Measurements from ENCODE around the gene PKP2.

The PKP2 gene

GRCh38 chr12:32804301-32804700 lies 92.3 kb downstream of the PKP2 start:
- no peak for DNase-seq

- no peak for DNase-seq
These were observed 95.2 kb downstream of the PKP2 start for GRCh38 chr12:32801269-32801980.

DNA sequence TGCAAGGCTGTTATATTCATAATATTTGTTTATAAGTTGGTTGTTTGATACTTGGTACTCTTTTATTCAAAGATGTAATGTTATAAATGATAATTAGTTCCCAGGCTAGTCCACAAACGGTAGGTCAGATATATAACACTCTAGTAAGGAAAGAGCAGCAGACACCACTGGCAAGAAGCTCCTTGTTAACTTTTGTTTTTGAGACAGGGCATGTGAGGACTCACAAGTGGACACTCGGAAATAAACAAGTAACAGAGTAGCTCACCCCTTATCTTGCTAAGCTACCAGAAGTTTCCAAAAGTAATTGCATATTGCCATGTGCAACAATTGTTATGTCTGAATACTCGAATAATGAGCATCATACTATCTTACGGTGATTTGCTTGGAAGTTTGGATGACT lies 102.3 kb downstream of the PKP2 start:
- no peak for DNase-seq

- DNase-seq = no peak
These were observed 106.7 kb downstream of the PKP2 start for GRCh38 chr12:32789916-32790315.

GRCh38 chr12:32789446-32789845 lies 107.1 kb downstream of the PKP2 start:
- no peak for DNase-seq

GRCh38 chr12:32788405-32788804 lies 108.2 kb downstream of the PKP2 start:
- DNase-seq = no peak

- no peak for DNase-seq
These were observed 111.0 kb downstream of the PKP2 start for GRCh38 chr12:32785557-32785956.

DNA sequence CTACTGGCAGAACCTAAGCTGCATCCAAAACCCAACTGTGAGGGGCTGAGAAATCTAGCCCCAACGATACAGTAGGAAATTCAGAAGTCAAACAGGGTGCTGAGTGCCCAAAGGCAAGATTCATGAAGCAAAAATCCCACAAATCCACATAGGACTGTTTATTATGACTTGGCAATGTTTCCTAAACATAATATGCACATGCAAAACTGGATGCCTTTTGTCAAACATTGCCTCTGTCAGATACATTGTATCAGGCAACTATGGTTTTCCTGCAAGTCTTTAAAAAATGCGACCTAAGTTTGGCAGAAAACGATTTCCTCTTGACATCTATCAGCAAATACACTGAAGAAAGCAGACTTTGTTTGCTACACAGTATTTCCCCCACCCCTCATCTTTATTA lies 113.5 kb downstream of the PKP2 start:
- DNase-seq = no peak

GRCh38 chr12:32780071-32780470 lies 116.5 kb downstream of the PKP2 start:
- DNase-seq = no peak

- DNase-seq = no peak
These were observed 118.8 kb downstream of the PKP2 start for GRCh38 chr12:32777691-32778175.

DNA sequence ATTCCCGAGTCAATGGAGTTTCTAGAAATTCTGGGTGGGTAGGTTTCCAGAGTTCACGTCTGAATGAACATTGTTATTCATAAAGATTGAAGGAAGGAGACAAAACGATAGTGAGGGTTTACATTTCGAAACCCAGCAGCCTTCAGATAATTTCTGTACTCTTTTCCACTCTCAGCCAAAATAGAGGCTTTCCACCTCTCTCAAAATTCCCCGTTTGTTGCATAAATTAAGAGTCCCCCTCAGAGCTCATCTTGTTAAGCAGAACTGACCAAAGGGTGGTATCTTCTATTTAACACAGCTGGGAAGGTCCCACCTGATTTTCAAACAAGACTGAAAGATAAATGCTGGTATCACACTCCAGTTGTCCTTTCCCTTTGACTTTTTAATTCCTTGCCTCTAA lies 119.4 kb downstream of the PKP2 start:
- DNase-seq = no peak

DNA sequence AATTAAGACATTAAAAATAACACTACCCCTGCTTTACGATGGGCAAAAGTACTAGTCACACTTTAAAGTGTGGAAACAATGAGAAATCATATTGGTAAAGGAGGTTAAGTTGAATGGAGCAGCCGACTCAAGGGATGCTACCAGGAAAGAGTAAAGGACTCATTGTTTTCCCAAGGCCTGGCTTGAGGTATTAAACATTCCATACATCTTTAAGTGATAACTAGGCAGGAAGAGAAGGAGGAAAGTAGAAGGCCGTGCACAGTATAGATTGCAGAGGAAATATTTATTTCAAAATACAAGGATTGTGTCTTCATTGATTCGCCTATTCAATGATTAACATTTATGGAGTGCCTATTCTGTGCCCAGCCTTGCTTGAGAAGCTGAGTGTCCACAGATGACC lies 120.3 kb downstream of the PKP2 start:
- no peak for DNase-seq

DNA sequence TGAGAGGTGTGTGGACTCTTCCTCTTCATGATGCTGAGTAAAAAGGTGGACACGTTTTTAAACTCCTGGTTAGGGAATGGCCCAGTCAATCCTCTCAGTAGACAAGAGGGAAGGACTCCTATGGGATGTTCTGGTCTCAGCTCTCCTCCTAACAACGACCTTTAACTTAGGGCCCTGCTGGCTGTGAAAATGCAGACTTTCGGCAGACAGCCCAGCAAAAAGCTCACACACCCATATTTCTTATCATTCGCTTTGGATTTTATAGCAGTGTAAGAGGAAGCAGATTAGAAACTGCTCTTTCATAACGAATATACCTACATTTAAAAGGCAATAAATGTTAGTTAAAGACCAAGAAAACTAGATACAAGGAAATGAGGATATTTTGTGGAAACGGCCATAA lies 122.9 kb downstream of the PKP2 start:
- no peak for DNase-seq

GRCh38 chr12:32770141-32770540 lies 126.4 kb downstream of the PKP2 start:
- no peak for DNase-seq

- DNase-seq = no peak
These were observed 128.1 kb downstream of the PKP2 start for GRCh38 chr12:32768518-32768917.

DNA sequence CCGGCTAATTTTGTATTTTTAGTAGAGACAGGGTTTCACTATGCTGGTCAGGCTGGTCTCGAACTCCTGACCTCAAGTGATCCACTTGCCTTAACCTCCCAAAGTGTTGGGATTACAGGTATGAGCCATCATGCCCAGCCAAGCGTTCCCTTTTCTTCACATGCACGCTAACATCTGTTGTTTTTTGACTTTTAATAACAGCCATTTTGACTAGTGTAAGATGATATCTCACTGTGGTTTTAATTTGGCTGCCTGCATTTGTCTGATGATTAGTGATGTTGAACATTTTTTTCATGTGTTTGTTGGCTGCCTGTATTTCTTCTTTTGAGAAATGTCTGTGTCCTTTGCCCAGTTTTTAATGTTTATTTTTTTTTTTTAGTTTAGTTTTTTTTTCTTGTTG lies 130.7 kb downstream of the PKP2 start:
- DNase-seq = no peak

DNA sequence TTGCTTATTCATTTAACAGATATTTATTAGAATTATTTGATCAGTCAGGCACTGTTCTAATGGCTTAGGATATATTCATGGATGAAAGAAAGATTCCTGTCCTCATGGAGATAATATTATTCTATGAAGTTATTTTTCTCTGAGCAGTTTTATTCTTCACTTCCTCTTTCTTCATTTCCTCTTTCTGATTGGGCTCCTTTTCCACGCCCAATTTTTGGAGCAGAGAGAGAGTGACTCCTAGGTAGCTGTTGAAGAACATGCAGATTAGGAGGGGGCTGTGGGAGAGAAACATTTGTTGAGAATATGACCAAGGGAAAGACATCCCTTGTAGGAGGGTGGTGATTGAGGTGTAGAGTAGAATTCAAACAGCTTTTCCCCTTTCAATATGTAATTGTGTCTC lies 134.9 kb downstream of the PKP2 start:
- no peak for DNase-seq

DNA sequence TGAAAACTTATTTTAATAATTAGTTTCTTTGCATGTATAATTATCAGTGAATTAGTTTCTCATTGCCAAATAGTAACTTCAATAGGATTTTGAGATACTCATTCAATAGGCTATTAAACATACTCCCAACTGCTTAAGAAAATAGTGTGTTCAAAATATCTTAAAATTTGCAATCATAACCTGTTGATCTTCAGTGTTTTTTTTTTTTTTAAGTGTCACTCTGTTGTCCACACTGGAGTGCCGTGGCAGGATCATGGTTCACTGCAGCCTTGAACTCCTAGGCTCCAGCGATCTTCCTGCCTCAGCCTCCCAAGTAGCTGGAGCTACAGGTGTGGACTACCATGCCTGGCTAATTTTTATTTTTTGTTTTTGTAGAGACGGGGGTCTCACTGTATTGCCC lies 139.4 kb downstream of the PKP2 start:
- no peak for DNase-seq

- DNase-seq = no peak
These were observed 140.0 kb downstream of the PKP2 start for GRCh38 chr12:32756476-32757066.

GRCh38 chr12:32755654-32756475 lies 140.7 kb downstream of the PKP2 start, which contains the start of gene YARS2:
YARS2 (minus strand) TSS chr12:32755897; CDS start chr12:32755874, 23 bp downstream.
- peak; percentile 97 for DNase-seq

DNA sequence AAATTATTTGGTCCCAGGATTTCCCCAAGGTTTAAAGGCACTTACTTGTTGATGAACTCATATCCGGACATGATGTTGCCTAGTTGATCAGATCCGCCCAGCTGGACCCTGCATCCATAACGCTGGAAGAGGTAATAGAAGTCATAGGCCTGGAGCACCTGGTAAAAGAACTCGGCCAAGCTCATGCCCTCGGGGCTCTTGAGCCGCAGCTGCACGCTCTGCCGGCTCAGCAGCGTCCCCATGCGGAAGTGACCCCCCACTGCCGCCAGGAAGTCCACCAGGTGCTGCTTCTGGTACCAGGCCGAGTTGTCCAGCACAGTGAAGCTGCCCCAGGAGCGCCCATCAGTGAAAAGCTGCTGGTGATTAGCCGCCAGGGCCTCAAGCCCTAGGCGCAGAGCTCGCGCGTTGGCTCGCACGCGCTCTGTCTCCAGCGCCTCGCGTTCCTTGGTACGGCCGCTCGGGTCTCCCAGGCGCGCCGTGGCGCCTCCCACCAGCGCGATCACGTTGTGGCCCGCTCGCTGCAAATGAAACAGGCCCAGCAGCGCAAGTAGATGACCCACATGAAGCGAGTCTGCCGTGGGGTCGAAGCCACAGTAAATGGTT lies 141.4 kb downstream of the PKP2 start:
- DNase-seq = peak; percentile 69

DNA sequence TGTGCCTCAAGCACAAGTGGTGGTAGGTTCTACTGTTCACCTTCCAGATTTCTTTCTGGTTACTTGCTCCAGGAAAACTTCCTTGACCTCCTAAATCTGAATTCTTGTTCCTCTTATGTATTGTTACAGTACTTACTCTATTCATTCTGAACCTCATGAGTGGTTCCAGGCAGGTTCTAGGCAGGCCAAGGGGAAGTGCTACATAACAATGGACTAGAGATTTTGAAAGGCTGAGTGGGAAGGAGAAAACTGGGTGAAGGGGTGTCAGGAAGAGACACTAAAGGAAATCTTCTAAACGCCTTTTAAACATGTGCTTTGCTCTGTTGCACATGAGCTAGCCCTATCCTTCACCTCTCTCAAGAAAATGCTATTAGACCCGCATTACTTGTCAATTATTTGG lies 142.5 kb downstream of the PKP2 start:
- DNase-seq = no peak

- DNase-seq = no peak
These were observed 143.0 kb downstream of the PKP2 start for GRCh38 chr12:32753605-32754004.

Measured in COR-L47 (cell line).